Stomach smooth muscle (tissue), 2 donors: ENCODE data around the gene PRSS48.
"Not testable (repeated sequence)": the region's sequence is repeated elsewhere in the genome, so short reads cannot be mapped to it uniquely, and the experiment has no call there.

Experiments
- H3K27ac ChIP-seq: one replicate; pipeline ENCODE4 v1.7.0; 2013; ENCODE audit warnings: mild to moderate bottlenecking, low read length, inconsistent platforms
- H3K27me3 ChIP-seq, 2 donors: one replicate each; pipeline ENCODE4 v1.7.0; 2013; ENCODE audit warnings: low read length in 2 of 2; ENCODE audit not compliant: insufficient read depth in 2 of 2, control insufficient read depth in 1 of 2
- H3K36me3 ChIP-seq, 2 donors: one replicate each; pipeline ENCODE4 v1.7.0; 2013; ENCODE audit warnings: low read length in 2 of 2; ENCODE audit not compliant: control insufficient read depth in 2 of 2, insufficient read depth in 2 of 2
- H3K4me1 ChIP-seq: one replicate; pipeline ENCODE4 v1.7.0; 2013; ENCODE audit warnings: low read length; ENCODE audit not compliant: control insufficient read depth, insufficient read depth
- H3K4me3 ChIP-seq, 2 donors: one replicate each; pipeline ENCODE4 v1.7.0; 2013; ENCODE audit warnings: low read length in 2 of 2
- H3K9ac ChIP-seq, 2 donors: one replicate each; pipeline ENCODE4 v1.7.0; 2013; ENCODE audit warnings: low read length in 2 of 2, mild to moderate bottlenecking in 1 of 2
- H3K9me3 ChIP-seq, 2 donors: one replicate each; pipeline ENCODE4 v1.7.0; 2013; ENCODE audit warnings: low read length in 2 of 2; ENCODE audit not compliant: control insufficient read depth in 2 of 2
- donor health status: healthy.
- donor health status: Pancreatic carcinoma.

PRSS48 gene

GRCh38 chr4:151242305-151242704 lies 34.7 kb upstream of the PRSS48 start:
- Histone ChIP-seq H3K4me3 (no peak overlapping the region), H3K4me1 (no peaks in the 10 kb centered on the region), H3K9ac (no peak overlapping the region), H3K9me3 (no peaks in the 10 kb centered on the region), H3K27ac (no peak overlapping the region), H3K36me3 (no peaks in the 10 kb centered on the region), H3K27me3 (no peaks in the 10 kb centered on the region)

GRCh38 chr4:151246742-151247141 lies 30.2 kb upstream of the PRSS48 start:
- no peaks in the 10 kb centered on the region for H3K4me1 ChIP-seq
- no peaks in the 10 kb centered on the region for H3K36me3 ChIP-seq
- no peak overlapping the region for H3K27ac ChIP-seq
- H3K4me3 ChIP-seq: no peak overlapping the region
- H3K9ac ChIP-seq: no peak overlapping the region
- H3K9me3 ChIP-seq: no peaks in the 10 kb centered on the region
- no peaks in the 10 kb centered on the region for H3K27me3 ChIP-seq

GRCh38 chr4:151247395-151247794 lies 29.6 kb upstream of the PRSS48 start:
- H3K9ac ChIP-seq: no peak overlapping the region
- H3K9me3 ChIP-seq: no peaks in the 10 kb centered on the region
- no peak overlapping the region for H3K27ac ChIP-seq
- no peaks in the 10 kb centered on the region for H3K36me3 ChIP-seq
- no peaks in the 10 kb centered on the region for H3K27me3 ChIP-seq
- H3K4me3 ChIP-seq: no peak overlapping the region
- no peaks in the 10 kb centered on the region for H3K4me1 ChIP-seq

GRCh38 chr4:151248519-151248918 lies 28.4 kb upstream of the PRSS48 start:
- no peaks in the 10 kb centered on the region for H3K4me1 ChIP-seq
- no peaks in the 10 kb centered on the region for H3K36me3 ChIP-seq
- no peak overlapping the region for H3K27ac ChIP-seq
- H3K4me3 ChIP-seq: no peak overlapping the region
- H3K9me3 ChIP-seq: no peaks in the 10 kb centered on the region
- no peaks in the 10 kb centered on the region for H3K27me3 ChIP-seq
- H3K9ac ChIP-seq: no peak overlapping the region

GRCh38 chr4:151250706-151251105 lies 26.3 kb upstream of the PRSS48 start:
- Histone ChIP-seq H3K9me3 (no peaks in the 10 kb centered on the region), H3K4me1 (no peaks in the 10 kb centered on the region), H3K4me3 (no peak overlapping the region), H3K36me3 (no peaks in the 10 kb centered on the region), H3K9ac (no peak overlapping the region), H3K27me3 (no peaks in the 10 kb centered on the region), H3K27ac (no peak overlapping the region)

GRCh38 chr4:151251603-151252304 lies 25.2 kb upstream of the PRSS48 start:
- Histone ChIP-seq H3K9ac (no peak overlapping the region), H3K4me3 (no peak overlapping the region), H3K27ac (no peak overlapping the region), H3K27me3 (no peaks in the 10 kb centered on the region), H3K9me3 (no peaks in the 10 kb centered on the region), H3K4me1 (no peaks in the 10 kb centered on the region), H3K36me3 (no peaks in the 10 kb centered on the region)

GRCh38 chr4:151255226-151255625 lies 21.7 kb upstream of the PRSS48 start:
- not testable (repeated sequence) for H3K27ac ChIP-seq, H3K9me3 ChIP-seq, H3K4me3 ChIP-seq, H3K9ac ChIP-seq, H3K4me1 ChIP-seq, H3K27me3 ChIP-seq, H3K36me3 ChIP-seq

- not testable (repeated sequence) for H3K9me3 ChIP-seq, H3K4me1 ChIP-seq, H3K9ac ChIP-seq, H3K27ac ChIP-seq, H3K36me3 ChIP-seq, H3K4me3 ChIP-seq, H3K27me3 ChIP-seq
These were observed 21.3 kb upstream of the PRSS48 start for GRCh38 chr4:151255680-151256079.

- no peaks in the 10 kb centered on the region for H3K4me1 ChIP-seq
- H3K27me3 ChIP-seq: no peaks in the 10 kb centered on the region
- H3K9me3 ChIP-seq: no peaks in the 10 kb centered on the region
- no peaks in the 10 kb centered on the region for H3K36me3 ChIP-seq
- H3K9ac ChIP-seq: no peak overlapping the region
- H3K27ac ChIP-seq: no peak overlapping the region
- H3K4me3 ChIP-seq: no peak overlapping the region
These were observed 20.8 kb upstream of the PRSS48 start for GRCh38 chr4:151256134-151256533.

GRCh38 chr4:151257704-151258103 lies 19.3 kb upstream of the PRSS48 start:
- Histone ChIP-seq H3K36me3 (no peaks in the 10 kb centered on the region), H3K27me3 (no peaks in the 10 kb centered on the region), H3K4me1 (peaks cover 5% of the 10 kb centered on the region), H3K9me3 (no peaks in the 10 kb centered on the region), H3K27ac (no peak overlapping the region), H3K4me3 (no peak overlapping the region), H3K9ac (no peak overlapping the region)

- H3K4me1 ChIP-seq: peaks cover 7% of the 10 kb centered on the region
- H3K4me3 ChIP-seq: no peak overlapping the region
- H3K27me3 ChIP-seq: no peaks in the 10 kb centered on the region
- H3K36me3 ChIP-seq: no peaks in the 10 kb centered on the region
- no peak overlapping the region for H3K27ac ChIP-seq
- H3K9me3 ChIP-seq: peaks cover 0 to 4% of the 10 kb centered on the region in 2 donors
- no peak overlapping the region for H3K9ac ChIP-seq
These were observed 17.2 kb upstream of the PRSS48 start for GRCh38 chr4:151259752-151260151.
